ENCODE measurements around the gene GPR152. TPM values are rescaled to one million over a fixed set of nuclear protein-coding genes. Genes with fewer than 3 reads are reported as not detected.

The GPR152 gene
- total RNA-seq, 2 donors from 2014 or later: not detected

- no peaks in the 10 kb centered on the region for H3K36me3 Mint-ChIP-seq (ENCODE audit: low read depth)
- H3K9me3 Mint-ChIP-seq: no peaks in the 10 kb centered on the region
- ATAC-seq (replicated peaks): peak; percentile 95
- H3K4me1 Mint-ChIP-seq: peaks cover 21% of the 10 kb centered on the region
- H3K27me3 Mint-ChIP-seq: no peaks in the 10 kb centered on the region
- H3K4me3 Mint-ChIP-seq: peak overlapping the region; percentile 70
- H3K27ac Mint-ChIP-seq: no peak overlapping the region
Measured at GRCh38 chr11:67420646-67421429, 31.7 kb downstream of the GPR152 start.

- Mint-ChIP-seq H3K27me3 (no peaks in the 10 kb centered on the region), H3K9me3 (no peaks in the 10 kb centered on the region), H3K36me3 (ENCODE audit: low read depth) (no peaks in the 10 kb centered on the region), H3K27ac (peak overlapping the region; percentile 56), H3K4me3 (peak overlapping the region; percentile 70), H3K4me1 (peaks cover 21% of the 10 kb centered on the region)
- ATAC-seq (replicated peaks): no peak
Measured at GRCh38 chr11:67420147-67420645, 32.3 kb downstream of the GPR152 start.

- ATAC-seq (replicated peaks): no peak
- peak overlapping the region; percentile 70 for H3K4me3 Mint-ChIP-seq
- H3K27ac Mint-ChIP-seq: no peak overlapping the region
- peaks cover 21% of the 10 kb centered on the region for H3K4me1 Mint-ChIP-seq
- no peaks in the 10 kb centered on the region for H3K27me3 Mint-ChIP-seq
- no peaks in the 10 kb centered on the region for H3K36me3 Mint-ChIP-seq (ENCODE audit: low read depth)
- no peaks in the 10 kb centered on the region for H3K9me3 Mint-ChIP-seq
Measured at GRCh38 chr11:67419325-67420049, 33.0 kb downstream of the GPR152 start.

- H3K9me3 Mint-ChIP-seq: no peaks in the 10 kb centered on the region
- ATAC-seq (replicated peaks): no peak
- no peak overlapping the region for H3K27ac Mint-ChIP-seq
- no peaks in the 10 kb centered on the region for H3K36me3 Mint-ChIP-seq (ENCODE audit: low read depth)
- no peaks in the 10 kb centered on the region for H3K27me3 Mint-ChIP-seq
- peaks cover 21% of the 10 kb centered on the region for H3K4me1 Mint-ChIP-seq
- peak overlapping the region; percentile 70 for H3K4me3 Mint-ChIP-seq
Measured at GRCh38 chr11:67418476-67419281, 33.9 kb downstream of the GPR152 start.

GRCh38 chr11:67417425-67417824, 35.1 kb downstream of the GPR152 start:
- Mint-ChIP-seq H3K27me3 (no peaks in the 10 kb centered on the region), H3K4me1 (peaks cover 25% of the 10 kb centered on the region), H3K9me3 (no peaks in the 10 kb centered on the region), H3K36me3 (ENCODE audit: low read depth) (no peaks in the 10 kb centered on the region), H3K4me3 (peak overlapping the region; percentile 80), H3K27ac (no peak overlapping the region)
- ATAC-seq (replicated peaks): no peak

GRCh38 chr11:67416416-67417335, 35.9 kb downstream of the GPR152 start:
- no peaks in the 10 kb centered on the region for H3K27me3 Mint-ChIP-seq
- no peak for ATAC-seq (replicated peaks)
- H3K27ac Mint-ChIP-seq: peak overlapping the region; percentile 86
- peaks cover 31% of the 10 kb centered on the region for H3K4me1 Mint-ChIP-seq
- peak overlapping the region; percentile 80 for H3K4me3 Mint-ChIP-seq
- no peaks in the 10 kb centered on the region for H3K9me3 Mint-ChIP-seq
- H3K36me3 Mint-ChIP-seq (ENCODE audit: low read depth): no peaks in the 10 kb centered on the region

GRCh38 chr11:67415501-67416304, 36.8 kb downstream of the GPR152 start, which contains the start of gene CARNS1:
CARNS1 (plus strand) TSS chr11:67415678; CDS start chr11:67416200, 522 bp downstream.
- H3K27ac Mint-ChIP-seq: peak within 1 kb of the TSS; percentile 86
- peak; percentile 28 for ATAC-seq (replicated peaks)

GRCh38 chr11:67413266-67413849, 39.2 kb downstream of the GPR152 start:
- ATAC-seq (replicated peaks): no peak
- H3K9me3 Mint-ChIP-seq: no peaks in the 10 kb centered on the region
- H3K4me3 Mint-ChIP-seq: no peak overlapping the region
- no peaks in the 10 kb centered on the region for H3K27me3 Mint-ChIP-seq
- H3K36me3 Mint-ChIP-seq (ENCODE audit: low read depth): peaks cover 22% of the 10 kb centered on the region
- H3K27ac Mint-ChIP-seq: peak overlapping the region; percentile 75
- peaks cover 39% of the 10 kb centered on the region for H3K4me1 Mint-ChIP-seq

More at GRCh38 chr11:67415501-67416304, 36.8 kb downstream of the GPR152 start, which contains the start of gene CARNS1:
- Mint-ChIP-seq H3K9me3 (no peaks in the 10 kb centered on the region), H3K4me1 (peaks cover 31% of the 10 kb centered on the region), H3K27me3 (no peaks in the 10 kb centered on the region), H3K4me3 (peak within 1 kb of the TSS; percentile 80), H3K36me3 (ENCODE audit: low read depth) (peaks cover 4% of the 10 kb centered on the region)

GRCh38 chr11:67412495-67413179, 39.9 kb downstream of the GPR152 start:
- peaks cover 42% of the 10 kb centered on the region for H3K4me1 Mint-ChIP-seq
- no peak for ATAC-seq (replicated peaks)
- peak overlapping the region; percentile 75 for H3K27ac Mint-ChIP-seq
- no peaks in the 10 kb centered on the region for H3K9me3 Mint-ChIP-seq
- H3K27me3 Mint-ChIP-seq: no peaks in the 10 kb centered on the region
- peaks cover 29% of the 10 kb centered on the region for H3K36me3 Mint-ChIP-seq (ENCODE audit: low read depth)
- H3K4me3 Mint-ChIP-seq: no peak overlapping the region

GRCh38 chr11:67411785-67412152, 40.8 kb downstream of the GPR152 start:
- Mint-ChIP-seq H3K9me3 (no peaks in the 10 kb centered on the region), H3K27ac (peak overlapping the region; percentile 75), H3K4me1 (peaks cover 46% of the 10 kb centered on the region), H3K27me3 (no peaks in the 10 kb centered on the region), H3K4me3 (no peak overlapping the region), H3K36me3 (ENCODE audit: low read depth) (peaks cover 38% of the 10 kb centered on the region)
- ATAC-seq (replicated peaks): no peak

GRCh38 chr11:67410984-67411784, 41.3 kb downstream of the GPR152 start:
- Mint-ChIP-seq H3K4me3 (peak overlapping the region; percentile 98), H3K36me3 (ENCODE audit: low read depth) (peaks cover 44% of the 10 kb centered on the region), H3K4me1 (peaks cover 46% of the 10 kb centered on the region), H3K27me3 (no peaks in the 10 kb centered on the region), H3K27ac (peak overlapping the region; percentile 70), H3K9me3 (no peaks in the 10 kb centered on the region)
- no peak for ATAC-seq (replicated peaks)

Data from activated T-helper 17 cell treated with anti-CD3 and anti-CD28 coated beads, Interleukin-2, amount 50 U/mL, for 72 hours (primary cell).